Loucy (cell line): Measurements from ENCODE around the gene DNM1.

Source experiments
- H2AFZ ChIP-seq: fragments of 200-600 bp; sonication (generic); 2 replicates; pipeline ENCODE4 v1.6.0; 2016; ENCODE audit warnings: antibody characterized with exemption, mild to moderate bottlenecking, low read length, moderate library complexity
- H3F3A ChIP-seq: fragments of 200-600 bp; 2 replicates; pipeline ENCODE4 v1.6.0; 2016; ENCODE audit warnings: antibody characterized with exemption, low read depth, mild to moderate bottlenecking
- H3K27me3 ChIP-seq: fragments of 200-600 bp; sonication (generic); 2 replicates; pipeline ENCODE4 v1.6.1; 2014; ENCODE audit warnings: low read length, mild to moderate bottlenecking; ENCODE audit not compliant: insufficient read depth, poor library complexity, severe bottlenecking
- H3K36me3 ChIP-seq: fragments of 200-600 bp; sonication (generic); 2 replicates; pipeline ENCODE4 v1.6.1; 2016; ENCODE audit warnings: low read length; ENCODE audit not compliant: insufficient read depth
- H3K4me1 ChIP-seq: fragments of 200-600 bp; sonication (generic); 2 replicates; pipeline ENCODE4 v1.5.1; 2014; ENCODE audit warnings: low read length, mild to moderate bottlenecking; ENCODE audit not compliant: insufficient read depth, poor library complexity, severe bottlenecking
- H3K4me2 ChIP-seq: fragments of 200-600 bp; sonication (generic); 2 replicates; pipeline ENCODE4 v1.6.0; 2014; ENCODE audit warnings: antibody characterized with exemption, low read length, low read depth, mild to moderate bottlenecking; ENCODE audit not compliant: poor library complexity, severe bottlenecking
- H3K4me3 ChIP-seq: fragments of 200-600 bp; sonication (generic); 2 replicates; pipeline ENCODE4 v1.5.1; 2014; ENCODE audit warnings: low read length, mild to moderate bottlenecking, mixed read lengths; ENCODE audit not compliant: poor library complexity, severe bottlenecking
- H3K79me2 ChIP-seq: fragments of 200-600 bp; sonication (generic); 2 replicates; pipeline ENCODE4 v1.6.1; 2014; ENCODE audit warnings: low read length; ENCODE audit not compliant: insufficient read depth
- H3K9ac ChIP-seq: fragments of 200-600 bp; sonication (generic); 2 replicates; pipeline ENCODE4 v1.6.0; 2014; ENCODE audit warnings: mild to moderate bottlenecking, low read depth, low read length, moderate library complexity; ENCODE audit not compliant: poor library complexity, severe bottlenecking
- H3K9me2 ChIP-seq: fragments of 200-600 bp; sonication (generic); replicated peaks from 2 replicates; pipeline ENCODE4 v1.6.1; 2016; ENCODE audit warnings: low read depth, low read length, mixed read lengths
- H3K9me3 ChIP-seq: fragments of 200-600 bp; sonication (generic); 2 replicates; pipeline ENCODE4 v1.6.1; 2014; ENCODE audit warnings: mild to moderate bottlenecking, antibody characterized with exemption, low read length, low read depth; ENCODE audit not compliant: insufficient read depth
- H4K20me1 ChIP-seq: fragments of 200-600 bp; sonication (generic); 2 replicates; pipeline ENCODE4 v1.6.0; 2014; ENCODE audit warnings: antibody characterized with exemption, low read length, mild to moderate bottlenecking; ENCODE audit not compliant: insufficient read depth, poor library complexity, severe bottlenecking
- EZH2phosphoT487 ChIP-seq: fragments of 200-600 bp; IDR thresholded peaks from 2 replicates; pipeline ENCODE4 v1.6.1; 2018; ENCODE audit warnings: antibody characterized with exemption, mild to moderate bottlenecking, moderate library complexity, borderline replicate concordance
- TF ChIP-seq, protein P1 (sequence below): fragments of 200-600 bp; sonication (generic); conservative IDR thresholded peaks from 2 replicates; pipeline ENCODE4 v1.5.1; 2014; ENCODE audit warnings: mild to moderate bottlenecking, antibody characterized with exemption, low read length

The DNM1 gene

DNA sequence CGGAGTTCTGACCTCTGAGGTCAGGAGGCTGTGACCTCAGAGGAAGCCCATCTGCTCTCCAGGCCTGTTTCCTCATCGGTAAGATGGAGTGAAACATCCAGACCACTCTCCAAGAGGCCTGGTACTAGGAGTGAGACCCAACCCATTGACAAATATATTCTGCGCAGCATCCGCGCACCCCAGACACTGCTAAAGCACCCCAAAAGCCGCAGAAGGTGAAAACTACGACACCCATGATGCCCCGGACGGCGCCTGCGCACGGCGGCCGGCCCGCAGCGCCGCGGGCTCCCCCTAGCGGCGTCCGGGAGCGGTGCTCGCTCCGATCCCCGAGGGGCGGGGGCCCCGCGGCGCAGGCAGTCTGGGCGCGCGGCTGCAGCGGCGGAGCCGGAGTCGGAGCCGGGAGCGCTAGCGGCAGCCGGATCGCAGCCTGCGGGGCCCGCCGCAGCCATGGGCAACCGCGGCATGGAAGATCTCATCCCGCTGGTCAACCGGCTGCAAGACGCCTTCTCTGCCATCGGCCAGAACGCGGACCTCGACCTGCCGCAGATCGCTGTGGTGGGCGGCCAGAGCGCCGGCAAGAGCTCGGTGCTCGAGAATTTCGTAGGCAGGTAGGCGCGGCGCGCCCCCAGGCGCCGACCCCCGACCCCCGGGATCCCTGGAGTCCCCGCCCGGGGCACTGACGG, at the start of gene DNM1:
Gene DNM1, plus strand, starts transcription at position 356 of the 683 bp plus-strand sequence. Its CDS starts 92 bp downstream, at position 448.
- peak within 1 kb of the TSS; percentile 81 for H3K4me2 ChIP-seq
- peaks cover 11% of the 10 kb centered on the region for H3K4me1 ChIP-seq
- peak within 1 kb of the TSS; percentile 75 for H3K4me3 ChIP-seq
- no peaks in the 10 kb centered on the region for H3K36me3 ChIP-seq
- H3K79me2 ChIP-seq: no peaks in the 10 kb centered on the region
- H3K9me2 ChIP-seq: no peaks in the 10 kb centered on the region
- no peaks in the 10 kb centered on the region for H4K20me1 ChIP-seq
- peak within 1 kb of the TSS; percentile 95 for H2AFZ ChIP-seq
- no peaks in the 10 kb centered on the region for H3F3A ChIP-seq
- peaks cover 7% of the 10 kb centered on the region for H3K27me3 ChIP-seq
- TF ChIP-seq, protein P1, sequence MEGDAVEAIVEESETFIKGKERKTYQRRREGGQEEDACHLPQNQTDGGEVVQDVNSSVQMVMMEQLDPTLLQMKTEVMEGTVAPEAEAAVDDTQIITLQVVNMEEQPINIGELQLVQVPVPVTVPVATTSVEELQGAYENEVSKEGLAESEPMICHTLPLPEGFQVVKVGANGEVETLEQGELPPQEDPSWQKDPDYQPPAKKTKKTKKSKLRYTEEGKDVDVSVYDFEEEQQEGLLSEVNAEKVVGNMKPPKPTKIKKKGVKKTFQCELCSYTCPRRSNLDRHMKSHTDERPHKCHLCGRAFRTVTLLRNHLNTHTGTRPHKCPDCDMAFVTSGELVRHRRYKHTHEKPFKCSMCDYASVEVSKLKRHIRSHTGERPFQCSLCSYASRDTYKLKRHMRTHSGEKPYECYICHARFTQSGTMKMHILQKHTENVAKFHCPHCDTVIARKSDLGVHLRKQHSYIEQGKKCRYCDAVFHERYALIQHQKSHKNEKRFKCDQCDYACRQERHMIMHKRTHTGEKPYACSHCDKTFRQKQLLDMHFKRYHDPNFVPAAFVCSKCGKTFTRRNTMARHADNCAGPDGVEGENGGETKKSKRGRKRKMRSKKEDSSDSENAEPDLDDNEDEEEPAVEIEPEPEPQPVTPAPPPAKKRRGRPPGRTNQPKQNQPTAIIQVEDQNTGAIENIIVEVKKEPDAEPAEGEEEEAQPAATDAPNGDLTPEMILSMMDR: peak; percentile 66
- TF ChIP-seq EZH2phosphoT487: no peak
- H3K9ac ChIP-seq: peak within 1 kb of the TSS; percentile 55
- no peaks in the 10 kb centered on the region for H3K9me3 ChIP-seq

DNA sequence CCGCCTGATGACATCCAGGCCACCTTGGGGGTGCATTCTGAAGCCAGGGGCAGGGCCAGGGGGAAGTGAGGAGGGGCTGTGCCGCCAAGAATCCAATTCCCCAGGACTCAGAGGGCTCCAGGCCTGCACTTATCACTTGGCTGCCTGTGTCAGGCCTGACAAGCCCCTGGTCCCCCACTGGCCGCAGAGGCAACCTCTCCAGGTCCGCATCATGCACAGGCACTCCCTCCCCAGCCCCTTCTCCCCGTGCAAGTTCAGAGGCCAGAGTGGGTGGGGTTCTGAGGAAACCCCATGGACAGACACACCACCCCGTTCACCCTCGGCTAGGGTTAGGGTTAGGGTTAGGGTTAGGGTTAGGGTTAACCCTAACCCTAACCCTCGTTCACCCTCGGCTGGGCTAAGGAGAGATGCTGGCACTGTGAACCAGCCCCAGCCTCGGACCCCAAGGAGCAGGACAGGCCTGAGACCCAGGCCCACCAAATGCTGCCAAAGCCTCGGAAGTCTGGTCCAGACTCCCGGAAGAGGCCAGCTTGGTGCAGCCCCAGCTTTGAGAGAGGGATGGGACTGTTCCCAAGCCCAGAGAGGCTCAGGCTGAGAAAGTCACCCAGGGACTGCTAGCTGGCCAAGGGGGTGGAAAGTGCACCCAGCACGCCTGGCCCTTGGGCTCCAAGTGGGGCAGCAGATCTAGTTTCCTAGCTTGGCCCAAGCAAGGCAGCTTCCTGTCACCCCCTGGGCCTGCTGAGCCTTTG, 49.1 kb upstream of the DNM1 start:
- H2AFZ ChIP-seq: no peak overlapping the region
- peaks cover 5% of the 10 kb centered on the region for H3K4me1 ChIP-seq
- H3F3A ChIP-seq: no peaks in the 10 kb centered on the region
- no peak overlapping the region for H3K9ac ChIP-seq
- H3K4me3 ChIP-seq: no peak overlapping the region
- H3K9me3 ChIP-seq: no peaks in the 10 kb centered on the region
- H3K36me3 ChIP-seq: no peaks in the 10 kb centered on the region
- no peaks in the 10 kb centered on the region for H3K9me2 ChIP-seq
- no peaks in the 10 kb centered on the region for H3K27me3 ChIP-seq
- no peak overlapping the region for H3K4me2 ChIP-seq
- no peaks in the 10 kb centered on the region for H4K20me1 ChIP-seq
- H3K79me2 ChIP-seq: no peaks in the 10 kb centered on the region
- TF ChIP-seq, protein P1: no peak
- no peak for TF ChIP-seq EZH2phosphoT487

DNA sequence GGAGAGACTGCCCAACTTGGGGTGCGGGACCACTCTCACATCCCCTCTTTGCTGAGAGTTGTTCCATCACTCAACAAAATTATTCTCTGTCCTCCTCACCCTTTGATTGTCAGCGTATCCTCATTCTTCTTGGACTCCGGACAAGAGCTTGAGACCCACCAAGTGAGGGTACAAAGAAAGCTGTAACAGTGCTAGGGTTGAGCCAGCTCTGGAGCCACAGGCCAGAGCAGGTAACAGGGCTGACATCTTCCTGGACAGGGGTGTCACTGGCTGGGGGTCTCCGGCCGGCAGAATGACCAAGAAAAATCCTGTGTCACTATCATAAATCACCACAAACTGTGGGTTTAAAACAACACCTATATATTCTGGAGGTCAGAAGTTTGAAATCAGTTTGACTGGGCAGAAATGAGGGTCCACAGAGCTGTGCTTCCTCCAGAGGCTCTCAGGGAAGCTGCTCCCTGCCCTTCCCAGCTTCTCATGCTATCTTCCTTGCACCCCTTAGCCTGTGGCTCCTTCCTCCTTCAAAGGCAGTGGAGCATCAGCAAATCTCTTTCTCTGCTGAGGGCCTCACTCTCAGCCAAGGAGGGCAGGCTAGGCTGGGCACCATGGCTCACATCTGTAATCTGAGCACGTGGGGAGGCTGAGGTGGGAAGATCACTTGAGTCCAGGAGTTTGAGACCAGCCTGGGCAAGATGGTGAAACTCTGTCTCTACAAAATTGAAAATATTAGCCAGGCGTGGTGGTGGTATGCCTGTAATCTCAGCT, 47.3 kb upstream of the DNM1 start:
- Histone ChIP-seq H3K36me3 (no peaks in the 10 kb centered on the region), H3K4me1 (peaks cover 9% of the 10 kb centered on the region), H3K79me2 (peaks cover 7% of the 10 kb centered on the region), H3K27me3 (no peaks in the 10 kb centered on the region), H3K9me2 (no peaks in the 10 kb centered on the region), H4K20me1 (peaks cover 5% of the 10 kb centered on the region), H3K9ac (no peak overlapping the region), H3K4me3 (no peak overlapping the region), H3F3A (no peaks in the 10 kb centered on the region), H2AFZ (no peak overlapping the region), H3K4me2 (no peak overlapping the region), H3K9me3 (no peaks in the 10 kb centered on the region)
- no peak for TF ChIP-seq EZH2phosphoT487
- TF ChIP-seq, protein P1: no peak
